H1 (cell line): ENCODE results near the gene KDR. TPM values are rescaled to one million over a fixed set of nuclear protein-coding genes. Genes with fewer than 3 reads are reported as not detected.

Experiments
- CTCF ChIP-seq, 3 experiments: IDR thresholded peaks; 1 replicate in 2 of 3; 2 replicates in 1 of 3; pipeline versions ENCODE4 v1.5.1 to v1.6.1; 2011; ENCODE audit warnings: low read length in 3 of 3, mild to moderate bottlenecking in 3 of 3, inconsistent platforms in 2 of 3, low read depth in 1 of 3, moderate library complexity in 1 of 3; ENCODE audit not compliant: insufficient read depth in 1 of 3; ENCODE audit errors: control extremely low read depth in 1 of 3
- JUND ChIP-seq: IDR thresholded peaks from 2 replicates; pipeline ENCODE4 v1.6.1; 2011; ENCODE audit warnings: mild to moderate bottlenecking, improper control_type of control experiment, low read length
- SAP30 ChIP-seq: fragments of 300-600 bp; sonication (generic); IDR thresholded peaks from 2 replicates; pipeline ENCODE4 v1.7.1; 2012; ENCODE audit warnings: low read length, moderate library complexity, mild to moderate bottlenecking, inconsistent platforms; ENCODE audit not compliant: insufficient read depth, insufficient replicate concordance
- SP4 ChIP-seq: IDR thresholded peaks from 2 replicates; pipeline ENCODE4 v1.6.1; 2012; ENCODE audit warnings: low read length, inconsistent platforms
- TEAD4 ChIP-seq: IDR thresholded peaks from 2 replicates; pipeline ENCODE4 v1.6.1; 2012; ENCODE audit warnings: low read depth, low read length, inconsistent platforms, mixed read lengths
- YY1 ChIP-seq: IDR thresholded peaks from 2 replicates; pipeline ENCODE4 v1.6.1; 2011; ENCODE audit warnings: low read depth, mild to moderate bottlenecking, low read length
- polyA plus RNA-seq, 7 experiments: library from polyadenylated mRNA; depleted of rRNA in 3 of 7; stranded (reverse) in 5 of 7; unstranded in 2 of 7; fragments of >200 nt in 5 of 7; fragments of 200-250 nt in 2 of 7; gene quantifications; 1 replicate in 5 of 7; 2 replicates in 1 of 7; 4 replicates in 1 of 7; pipeline versions ENCODE4 v1.2.1 to v1.2.3, GENCODE V29; 2011 to 2013; ENCODE audit warnings: missing spikeins in 2 of 7, mixed read lengths in 2 of 7
- total RNA-seq: library from RNA; stranded (reverse); fragmentation: NEBNext Ultra II Directional; extraction: Animal tissue kit (Norgen Biotek cat#: 25700); gene quantifications from 2 replicates; pipeline ENCODE4 v1.2.1, GENCODE V29; 2021

KDR gene
- total and polyA plus RNA-seq, 2 of the 8 experiments (the other 6 are each of a cell fraction or from before 2014, with no cell fraction given), result 69.3 to 106 TPM

DNA sequence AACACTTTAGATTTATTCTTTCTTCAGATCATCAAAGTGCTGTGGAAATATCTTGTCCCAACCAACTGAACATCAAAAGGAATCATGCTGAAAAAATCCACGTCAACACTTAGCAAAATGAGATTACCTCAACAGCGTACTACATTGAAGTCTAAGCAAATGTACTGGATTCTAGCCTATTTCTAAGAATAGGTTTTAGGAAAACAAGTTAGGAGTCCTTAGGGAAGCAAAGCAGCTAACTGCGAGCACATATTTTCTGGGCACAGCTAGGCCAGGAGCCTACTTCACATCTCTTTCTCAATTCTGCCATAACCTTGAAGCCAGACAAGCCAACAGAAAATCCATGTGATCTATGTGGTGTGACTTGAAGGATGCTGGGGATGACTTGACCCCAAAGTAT, 22.2 kb downstream of the KDR start (continued):
- TF ChIP-seq SAP30 (no peak), JUND (no peak), TEAD4 (no peak), CTCF (IDR thresholded peaks at IDR 0.05; ENCODE audit: control extremely low read depth in 1 of 3, insufficient read depth in 1 of 3, low read depth in 1 of 3, low read length in 3 of 3) (no peak), YY1 (no peak), SP4 (no peak)
